GM21619 (cell line): ENCODE measurements around the gene ALB.

Experiments used
- ATAC-seq: cut with Tn5 transposase; IDR thresholded peaks from one replicate; pipeline ENCODE4 v1.9.1; 2021; ENCODE audit not compliant: unreplicated experiment

ALB gene

GRCh38 chr4:73448448-73449203, 44.5 kb downstream of the ALB start:
- ATAC-seq = no peak

- ATAC-seq = no peak
Observed at GRCh38 chr4:73450398-73451004, 46.4 kb downstream of the ALB start.

- ATAC-seq = no peak
Observed at GRCh38 chr4:73451404-73451803, 47.3 kb downstream of the ALB start.

DNA sequence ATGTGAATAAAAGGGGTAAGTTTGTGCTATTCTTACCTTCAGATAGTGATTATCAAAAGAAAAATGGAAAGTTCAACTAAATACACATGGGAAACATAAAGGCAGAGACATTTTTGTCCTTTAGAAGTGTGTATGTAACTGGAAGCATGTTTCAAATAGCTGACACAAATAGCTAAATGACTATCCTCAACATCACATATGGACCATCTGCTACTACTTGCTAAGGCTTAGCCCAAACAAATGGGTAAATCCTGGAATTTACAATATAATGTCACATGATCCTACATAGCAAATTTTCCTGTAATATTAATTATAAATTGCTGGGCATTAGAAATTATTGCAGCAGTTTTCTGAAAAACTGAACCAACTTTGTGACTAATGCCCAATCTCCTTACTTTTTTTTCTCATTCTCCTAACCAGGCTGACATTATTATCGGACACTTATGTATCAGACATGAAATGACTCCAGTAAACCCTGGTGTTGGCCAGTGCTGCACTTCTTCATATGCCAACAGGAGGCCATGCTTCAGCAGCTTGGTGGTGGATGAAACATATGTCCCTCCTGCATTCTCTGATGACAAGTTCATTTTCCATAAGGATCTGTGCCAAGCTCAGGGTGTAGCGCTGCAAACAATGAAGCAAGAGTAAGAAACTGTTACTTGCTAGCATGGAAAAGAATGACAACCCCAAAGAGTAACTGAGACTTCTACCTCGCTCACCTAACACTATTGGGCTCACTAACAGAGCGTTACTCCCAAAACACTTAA, 48.1 kb downstream of the ALB start:
- no peak for ATAC-seq

- no peak for ATAC-seq
Observed at GRCh38 chr4:73452953-73453700, 49.0 kb downstream of the ALB start.

GRCh38 chr4:73453701-73454005, 49.6 kb downstream of the ALB start:
- no peak for ATAC-seq

DNA sequence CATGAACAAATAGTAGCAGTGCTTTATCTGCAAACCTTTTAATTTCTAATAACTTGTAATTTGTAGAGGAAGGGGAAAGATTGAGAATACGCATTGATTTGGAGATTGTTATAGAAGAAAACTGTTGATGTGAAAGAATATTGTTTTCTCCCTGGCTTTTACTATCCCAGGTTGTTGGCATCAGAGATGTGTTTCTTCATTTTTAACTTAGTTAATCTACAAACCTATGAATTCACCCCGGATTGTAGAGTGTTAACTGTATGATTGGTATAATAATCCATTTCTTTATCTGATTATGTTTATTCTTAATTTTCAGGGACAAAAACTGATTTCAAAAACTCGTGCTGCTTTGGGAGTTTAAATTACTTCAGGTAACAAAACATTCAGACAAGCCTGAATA, 50.8 kb downstream of the ALB start:
- ATAC-seq = no peak

DNA sequence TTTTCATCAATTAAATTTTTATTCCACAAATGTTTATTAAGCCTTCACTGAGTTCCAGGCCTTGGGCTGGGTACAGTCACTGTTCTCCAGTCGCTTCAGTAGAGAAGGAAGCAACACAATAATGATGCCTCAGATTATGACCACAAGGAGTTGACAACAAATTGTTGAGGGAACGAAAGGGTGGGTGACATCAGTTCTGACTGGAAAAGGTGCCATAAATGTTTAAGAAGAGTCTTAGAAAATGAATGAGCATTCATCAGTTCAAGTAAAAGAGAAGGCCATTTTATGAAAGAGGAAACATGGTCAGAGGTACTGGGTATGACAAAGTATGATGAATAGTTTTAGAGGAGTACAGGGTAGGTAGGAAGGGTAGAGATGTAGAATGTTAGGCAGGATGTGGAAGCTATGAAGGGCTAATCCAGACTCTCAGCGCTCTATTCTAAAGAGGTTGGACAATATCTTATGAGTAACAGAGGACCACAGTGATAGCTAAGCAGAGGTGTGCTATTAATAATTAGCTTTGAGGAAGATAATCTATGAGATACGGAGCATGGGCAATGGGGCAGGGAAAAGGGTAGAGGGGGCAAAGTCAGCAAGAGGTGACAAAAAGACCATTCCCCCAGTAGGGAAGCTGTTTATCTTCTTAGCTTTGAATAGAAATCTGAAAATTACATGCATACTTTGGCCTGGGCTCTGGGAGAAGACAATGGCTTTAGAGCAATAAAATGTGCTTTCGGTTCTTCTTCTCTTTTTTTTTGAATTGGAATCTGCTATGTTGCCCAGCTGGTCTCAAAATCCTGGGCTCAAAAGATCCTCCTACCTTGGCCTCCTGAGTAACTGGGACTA, 52.3 kb downstream of the ALB start:
- ATAC-seq = no peak

GRCh38 chr4:73458184-73459047, 54.3 kb downstream of the ALB start:
- no peak for ATAC-seq

DNA sequence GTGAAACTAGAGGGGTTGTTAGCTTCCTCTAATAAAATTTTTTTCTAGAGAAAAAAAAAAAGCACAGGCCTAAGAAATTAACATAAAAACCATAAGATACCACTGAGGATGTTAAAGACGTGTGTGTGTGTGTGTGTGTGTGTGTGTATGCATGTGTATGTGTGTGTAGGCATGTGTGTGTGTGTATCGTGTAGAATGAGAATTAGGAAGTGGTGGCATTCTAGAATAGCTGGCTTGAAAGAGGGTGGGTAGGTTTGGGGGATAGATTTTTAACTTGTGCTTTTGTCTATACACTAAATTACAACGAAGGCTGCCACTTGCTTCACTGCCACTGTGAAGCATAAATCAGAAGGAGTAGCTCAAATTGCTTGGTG, 54.9 kb downstream of the ALB start:
- ATAC-seq = no peak

DNA sequence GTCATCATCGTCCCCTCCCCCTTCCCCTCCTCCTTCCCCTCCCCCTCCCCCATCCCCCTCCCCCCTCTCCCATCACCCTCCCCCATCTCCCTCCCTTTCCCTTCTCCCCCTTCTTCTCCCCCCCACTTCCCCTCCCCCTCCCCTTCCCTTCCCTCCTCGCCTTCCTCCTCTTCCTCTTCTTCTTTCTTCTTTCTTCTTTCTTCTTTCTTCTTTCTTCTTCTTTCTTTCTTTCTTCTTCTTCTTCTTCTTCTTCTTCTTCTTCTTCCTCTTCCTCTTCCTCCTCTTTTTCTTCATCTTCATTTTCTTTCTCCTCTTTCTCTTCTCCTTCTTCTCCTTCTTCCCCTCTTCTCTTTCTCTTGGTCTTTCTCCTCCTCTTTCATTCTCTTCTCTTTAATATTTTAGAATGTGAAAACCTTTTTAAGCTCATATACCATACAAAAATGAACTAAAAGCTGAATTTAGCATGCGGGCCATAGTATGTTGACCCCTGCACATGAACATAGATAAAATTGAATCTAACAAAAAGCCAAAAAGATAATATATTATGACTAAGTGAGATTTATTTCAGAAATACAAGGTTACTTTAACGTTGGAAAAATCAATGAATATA, 56.9 kb downstream of the ALB start:
- no peak for ATAC-seq

DNA sequence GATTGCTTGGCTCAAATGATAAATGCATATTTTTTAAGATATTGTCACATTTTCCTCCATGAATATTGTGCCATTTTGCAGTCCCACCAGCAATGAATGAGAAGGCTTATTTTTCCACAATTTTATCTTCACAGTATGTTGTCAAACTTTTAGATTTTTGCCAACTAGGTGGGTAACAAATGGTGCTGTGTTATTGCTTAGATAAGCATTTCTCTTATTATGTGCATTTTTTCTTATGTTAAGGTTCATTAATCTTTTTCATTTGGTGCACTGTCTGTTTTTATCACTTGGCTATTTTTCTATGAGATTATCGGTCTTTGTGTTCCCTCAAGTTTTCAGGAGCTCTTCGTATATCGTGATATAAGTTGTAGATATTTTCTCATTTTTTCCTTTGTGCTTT, 64.1 kb downstream of the ALB start:
- no peak for ATAC-seq

DNA sequence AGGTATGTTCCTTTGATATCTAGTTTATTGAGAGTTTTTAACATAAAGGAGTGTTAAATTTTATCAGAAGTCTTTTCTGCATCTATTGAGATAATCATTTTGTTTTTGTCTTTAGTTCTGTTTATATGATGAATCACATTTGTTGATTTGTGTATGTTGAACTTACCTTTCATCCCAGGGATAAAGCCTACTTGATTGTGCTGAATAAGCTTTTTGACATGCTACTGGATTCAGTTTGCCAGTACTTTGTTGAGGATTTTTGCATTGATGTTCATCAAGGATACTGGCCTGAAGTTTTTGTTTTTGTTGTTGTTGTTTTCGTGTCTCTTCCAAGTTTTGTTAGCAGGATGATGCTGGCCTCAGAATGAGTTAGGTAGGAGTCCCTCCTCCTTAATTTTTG, 66.6 kb downstream of the ALB start:
- ATAC-seq = no peak
